H1 (cell line): ENCODE results near the gene GNA12. TPM values are rescaled to one million over a fixed set of nuclear protein-coding genes. Genes with fewer than 3 reads are reported as not detected.

Experiments used
- polyA plus RNA-seq, 7 experiments: library from polyadenylated mRNA; depleted of rRNA in 3 of 7; stranded (reverse) in 5 of 7; unstranded in 2 of 7; fragments of >200 nt in 5 of 7; fragments of 200-250 nt in 2 of 7; gene quantifications; 1 replicate in 5 of 7; 2 replicates in 1 of 7; 4 replicates in 1 of 7; pipeline versions ENCODE4 v1.2.1 to v1.2.3, GENCODE V29; 2011 to 2013; ENCODE audit warnings: missing spikeins in 2 of 7, mixed read lengths in 2 of 7
- total RNA-seq: library from RNA; stranded (reverse); fragmentation: NEBNext Ultra II Directional; extraction: Animal tissue kit (Norgen Biotek cat#: 25700); gene quantifications from 2 replicates; pipeline ENCODE4 v1.2.1, GENCODE V29; 2021
- TF ChIP-seq, protein P1 (sequence below): fragments of 300-600 bp; sonication (generic); IDR thresholded peaks from 2 replicates; pipeline ENCODE4 v1.7.1; 2012; ENCODE audit warnings: low read length, moderate library complexity, mild to moderate bottlenecking, inconsistent platforms; ENCODE audit not compliant: insufficient replicate concordance

The GNA12 gene
- total and polyA plus RNA-seq, 2 of the 8 experiments (the other 6 are each of a cell fraction or from before 2014, with no cell fraction given): 96.5 to 109 TPM

DNA sequence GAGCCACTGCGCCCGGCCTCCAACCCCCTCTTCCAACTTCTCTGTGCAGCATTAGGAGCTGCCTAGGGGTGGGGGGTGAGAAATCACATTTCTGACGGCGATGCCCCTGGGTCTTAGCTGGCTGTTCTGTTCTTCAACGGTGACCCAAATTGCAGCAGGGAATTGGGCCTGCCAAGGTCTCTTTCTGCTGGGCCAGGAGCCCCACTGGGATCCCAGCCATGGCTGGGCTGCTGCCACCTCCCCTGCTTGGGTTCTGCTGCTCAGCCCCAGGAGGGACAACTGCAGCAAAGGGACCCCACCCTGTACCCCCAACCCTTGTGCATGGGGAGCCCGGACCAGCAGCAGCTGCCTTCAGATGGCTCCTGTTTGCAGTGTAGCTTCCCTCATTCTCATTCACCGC, 43.7 kb upstream of the GNA12 start (continued):
- TF ChIP-seq, protein P1, sequence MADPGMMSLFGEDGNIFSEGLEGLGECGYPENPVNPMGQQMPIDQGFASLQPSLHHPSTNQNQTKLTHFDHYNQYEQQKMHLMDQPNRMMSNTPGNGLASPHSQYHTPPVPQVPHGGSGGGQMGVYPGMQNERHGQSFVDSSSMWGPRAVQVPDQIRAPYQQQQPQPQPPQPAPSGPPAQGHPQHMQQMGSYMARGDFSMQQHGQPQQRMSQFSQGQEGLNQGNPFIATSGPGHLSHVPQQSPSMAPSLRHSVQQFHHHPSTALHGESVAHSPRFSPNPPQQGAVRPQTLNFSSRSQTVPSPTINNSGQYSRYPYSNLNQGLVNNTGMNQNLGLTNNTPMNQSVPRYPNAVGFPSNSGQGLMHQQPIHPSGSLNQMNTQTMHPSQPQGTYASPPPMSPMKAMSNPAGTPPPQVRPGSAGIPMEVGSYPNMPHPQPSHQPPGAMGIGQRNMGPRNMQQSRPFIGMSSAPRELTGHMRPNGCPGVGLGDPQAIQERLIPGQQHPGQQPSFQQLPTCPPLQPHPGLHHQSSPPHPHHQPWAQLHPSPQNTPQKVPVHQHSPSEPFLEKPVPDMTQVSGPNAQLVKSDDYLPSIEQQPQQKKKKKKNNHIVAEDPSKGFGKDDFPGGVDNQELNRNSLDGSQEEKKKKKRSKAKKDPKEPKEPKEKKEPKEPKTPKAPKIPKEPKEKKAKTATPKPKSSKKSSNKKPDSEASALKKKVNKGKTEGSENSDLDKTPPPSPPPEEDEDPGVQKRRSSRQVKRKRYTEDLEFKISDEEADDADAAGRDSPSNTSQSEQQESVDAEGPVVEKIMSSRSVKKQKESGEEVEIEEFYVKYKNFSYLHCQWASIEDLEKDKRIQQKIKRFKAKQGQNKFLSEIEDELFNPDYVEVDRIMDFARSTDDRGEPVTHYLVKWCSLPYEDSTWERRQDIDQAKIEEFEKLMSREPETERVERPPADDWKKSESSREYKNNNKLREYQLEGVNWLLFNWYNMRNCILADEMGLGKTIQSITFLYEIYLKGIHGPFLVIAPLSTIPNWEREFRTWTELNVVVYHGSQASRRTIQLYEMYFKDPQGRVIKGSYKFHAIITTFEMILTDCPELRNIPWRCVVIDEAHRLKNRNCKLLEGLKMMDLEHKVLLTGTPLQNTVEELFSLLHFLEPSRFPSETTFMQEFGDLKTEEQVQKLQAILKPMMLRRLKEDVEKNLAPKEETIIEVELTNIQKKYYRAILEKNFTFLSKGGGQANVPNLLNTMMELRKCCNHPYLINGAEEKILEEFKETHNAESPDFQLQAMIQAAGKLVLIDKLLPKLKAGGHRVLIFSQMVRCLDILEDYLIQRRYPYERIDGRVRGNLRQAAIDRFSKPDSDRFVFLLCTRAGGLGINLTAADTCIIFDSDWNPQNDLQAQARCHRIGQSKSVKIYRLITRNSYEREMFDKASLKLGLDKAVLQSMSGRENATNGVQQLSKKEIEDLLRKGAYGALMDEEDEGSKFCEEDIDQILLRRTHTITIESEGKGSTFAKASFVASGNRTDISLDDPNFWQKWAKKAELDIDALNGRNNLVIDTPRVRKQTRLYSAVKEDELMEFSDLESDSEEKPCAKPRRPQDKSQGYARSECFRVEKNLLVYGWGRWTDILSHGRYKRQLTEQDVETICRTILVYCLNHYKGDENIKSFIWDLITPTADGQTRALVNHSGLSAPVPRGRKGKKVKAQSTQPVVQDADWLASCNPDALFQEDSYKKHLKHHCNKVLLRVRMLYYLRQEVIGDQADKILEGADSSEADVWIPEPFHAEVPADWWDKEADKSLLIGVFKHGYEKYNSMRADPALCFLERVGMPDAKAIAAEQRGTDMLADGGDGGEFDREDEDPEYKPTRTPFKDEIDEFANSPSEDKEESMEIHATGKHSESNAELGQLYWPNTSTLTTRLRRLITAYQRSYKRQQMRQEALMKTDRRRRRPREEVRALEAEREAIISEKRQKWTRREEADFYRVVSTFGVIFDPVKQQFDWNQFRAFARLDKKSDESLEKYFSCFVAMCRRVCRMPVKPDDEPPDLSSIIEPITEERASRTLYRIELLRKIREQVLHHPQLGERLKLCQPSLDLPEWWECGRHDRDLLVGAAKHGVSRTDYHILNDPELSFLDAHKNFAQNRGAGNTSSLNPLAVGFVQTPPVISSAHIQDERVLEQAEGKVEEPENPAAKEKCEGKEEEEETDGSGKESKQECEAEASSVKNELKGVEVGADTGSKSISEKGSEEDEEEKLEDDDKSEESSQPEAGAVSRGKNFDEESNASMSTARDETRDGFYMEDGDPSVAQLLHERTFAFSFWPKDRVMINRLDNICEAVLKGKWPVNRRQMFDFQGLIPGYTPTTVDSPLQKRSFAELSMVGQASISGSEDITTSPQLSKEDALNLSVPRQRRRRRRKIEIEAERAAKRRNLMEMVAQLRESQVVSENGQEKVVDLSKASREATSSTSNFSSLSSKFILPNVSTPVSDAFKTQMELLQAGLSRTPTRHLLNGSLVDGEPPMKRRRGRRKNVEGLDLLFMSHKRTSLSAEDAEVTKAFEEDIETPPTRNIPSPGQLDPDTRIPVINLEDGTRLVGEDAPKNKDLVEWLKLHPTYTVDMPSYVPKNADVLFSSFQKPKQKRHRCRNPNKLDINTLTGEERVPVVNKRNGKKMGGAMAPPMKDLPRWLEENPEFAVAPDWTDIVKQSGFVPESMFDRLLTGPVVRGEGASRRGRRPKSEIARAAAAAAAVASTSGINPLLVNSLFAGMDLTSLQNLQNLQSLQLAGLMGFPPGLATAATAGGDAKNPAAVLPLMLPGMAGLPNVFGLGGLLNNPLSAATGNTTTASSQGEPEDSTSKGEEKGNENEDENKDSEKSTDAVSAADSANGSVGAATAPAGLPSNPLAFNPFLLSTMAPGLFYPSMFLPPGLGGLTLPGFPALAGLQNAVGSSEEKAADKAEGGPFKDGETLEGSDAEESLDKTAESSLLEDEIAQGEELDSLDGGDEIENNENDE: no peak
- TF ChIP-seq, all 59 proteins: peak for 0
